Liver (tissue), 9 donors: ENCODE results near the gene CASQ2. TPM values are rescaled to one million over a fixed set of nuclear protein-coding genes. Genes with fewer than 3 reads are reported as not detected.

Experiments used
- DNase-seq: peaks from one replicate; pipeline ENCODE4 v3.0.0-alpha.2; 2017; ENCODE audit warnings: low spot score
- H3K27ac ChIP-seq, 2 donors: one replicate each; pipeline ENCODE4 v1.7.0; 2013; ENCODE audit warnings: inconsistent platforms in 2 of 2, low read length in 2 of 2, control low read depth in 1 of 2, low read depth in 1 of 2, mild to moderate bottlenecking in 1 of 2
- H3K27me3 ChIP-seq, 4 donors: one replicate each; pipeline versions ENCODE4 v1.6.1 to v1.7.0; 2013; ENCODE audit warnings: low read length in 3 of 4, inconsistent platforms in 1 of 4, mild to moderate bottlenecking in 1 of 4, moderate library complexity in 1 of 4; ENCODE audit not compliant: control insufficient read depth in 4 of 4, insufficient read depth in 4 of 4
- H3K36me3 ChIP-seq, 4 donors: one replicate each; pipeline versions ENCODE4 v1.6.1 to v1.7.0; 2013; ENCODE audit warnings: low read length in 3 of 4, mild to moderate bottlenecking in 3 of 4, low read depth in 1 of 4, moderate library complexity in 1 of 4; ENCODE audit not compliant: control insufficient read depth in 4 of 4, insufficient read depth in 3 of 4
- H3K4me1 ChIP-seq, 4 donors: one replicate each; pipeline versions ENCODE4 v1.6.1 to v1.7.0; 2013; ENCODE audit warnings: low read length in 3 of 4, mild to moderate bottlenecking in 3 of 4, moderate library complexity in 1 of 4; ENCODE audit not compliant: control insufficient read depth in 4 of 4, insufficient read depth in 4 of 4
- H3K4me3 ChIP-seq, 3 donors: one replicate each; pipeline versions ENCODE4 v1.6.1 to v1.7.0; 2013; ENCODE audit warnings: low read length in 3 of 3, control low read depth in 1 of 3, low read depth in 1 of 3, mild to moderate bottlenecking in 1 of 3
- H3K9ac ChIP-seq, 2 donors: one replicate each; pipeline ENCODE4 v1.7.0; 2013; ENCODE audit warnings: low read length in 2 of 2, mild to moderate bottlenecking in 2 of 2, moderate library complexity in 2 of 2, control low read depth in 1 of 2, low read depth in 1 of 2
- H3K9me3 ChIP-seq, 4 donors: one replicate each; pipeline versions ENCODE4 v1.6.1 to v1.7.0; 2013; ENCODE audit warnings: low read length in 3 of 4; ENCODE audit not compliant: control insufficient read depth in 4 of 4
- ATF3 ChIP-seq: IDR thresholded peaks from 2 replicates; pipeline ENCODE4 v1.6.1; 2016; ENCODE audit warnings: antibody characterized with exemption
- HNF4G ChIP-seq: IDR thresholded peaks from 2 replicates; pipeline ENCODE4 v1.6.1; 2016; ENCODE audit warnings: antibody characterized with exemption
- JUND ChIP-seq, 2 donors: IDR thresholded peaks; 2 replicates each; pipeline ENCODE4 v1.6.1; 2016; ENCODE audit warnings: antibody characterized with exemption in 2 of 2
- MAX ChIP-seq: IDR thresholded peaks from 2 replicates; pipeline ENCODE4 v1.6.1; 2016; ENCODE audit warnings: antibody characterized with exemption
- NR2F2 ChIP-seq: IDR thresholded peaks from 2 replicates; pipeline ENCODE4 v1.6.1; 2016; ENCODE audit warnings: antibody characterized with exemption
- RAD21 ChIP-seq, 2 donors: IDR thresholded peaks; 2 replicates each; pipeline ENCODE4 v1.6.1; 2016; ENCODE audit warnings: antibody characterized with exemption in 2 of 2, mild to moderate bottlenecking in 2 of 2
- REST ChIP-seq: IDR thresholded peaks from 2 replicates; pipeline ENCODE4 v1.6.1; 2016; ENCODE audit warnings: antibody characterized with exemption, mild to moderate bottlenecking
- YY1 ChIP-seq: IDR thresholded peaks from 2 replicates; pipeline ENCODE4 v1.6.1; 2016; ENCODE audit warnings: antibody characterized with exemption, mild to moderate bottlenecking
- ZBTB33 ChIP-seq: IDR thresholded peaks from 2 replicates; pipeline ENCODE4 v1.6.1; 2016; ENCODE audit warnings: antibody characterized with exemption
- WGBS: extraction: QIAGEN DNeasy Blood & Tissue Kit; methylation state at CpG from one replicate; pipeline ENCODE4 v1.1.7; 2013; 5-methylcytosine and 5-hydroxymethylcytosine counted together
- polyA plus RNA-seq, 2 donors: library from polyadenylated mRNA; stranded (reverse) in 1 of 2; unstranded in 1 of 2; fragments of 200-250 nt in 1 of 2; fragments of >200 nt in 1 of 2; fragmentation: Nextera tagmentation in 1 of 2; extraction: Ambion mirVana in 1 of 2; gene quantifications; one replicate each; pipeline versions ENCODE4 v1.2.1 to v1.2.3, GENCODE V29; 2013 to 2015
- total RNA-seq, 2 donors: library from RNA; depleted of rRNA; stranded (reverse); fragments of >200 nt; gene quantifications; one replicate each; pipeline ENCODE4 v1.2.3, GENCODE V29; 2014
- donor health status: healthy.
- donor health status: healthy.
- donor health status: healthy.
- donor health status: healthy.
- donor health status: healthy.

The CASQ2 gene
- total and polyA plus RNA-seq, 4 donors: 0.33 to 1.1 TPM; not detected in 2

GRCh38 chr1:115744646-115745275, 23.8 kb downstream of the CASQ2 start:
- Histone ChIP-seq H3K36me3 (no peaks in the 10 kb centered on the region), H3K9me3 (no peaks in the 10 kb centered on the region), H3K27me3 (peaks cover 0 to 4% (median 0%) of the 10 kb centered on the region in 4 donors), H3K4me3 (no peak overlapping the region), H3K27ac (no peak overlapping the region), H3K9ac (no peak overlapping the region), H3K4me1 (no peaks in the 10 kb centered on the region)
- no peak for DNase-seq
- TF ChIP-seq NR2F2 (no peak), ZBTB33 (no peak), HNF4G (no peak), ATF3 (no peak), YY1 (no peak), JUND (IDR thresholded peaks at IDR 0.05) (no peak), REST (no peak), RAD21 (IDR thresholded peaks at IDR 0.05) (no peak)
- WGBS: 88% methylated on average over 3 of the region's 3 CpGs

- WGBS: 66% methylated on average over 1 of the region's 1 CpG
- no peaks in the 10 kb centered on the region for H3K9me3 ChIP-seq
- no peak overlapping the region for H3K9ac ChIP-seq
- no peaks in the 10 kb centered on the region for H3K4me1 ChIP-seq
- no peak for TF ChIP-seq MAX
- no peak overlapping the region for H3K27ac ChIP-seq
- H3K4me3 ChIP-seq: no peak overlapping the region
- H3K27me3 ChIP-seq: peaks cover 0 to 4% (median 0%) of the 10 kb centered on the region in 4 donors
- H3K36me3 ChIP-seq: no peaks in the 10 kb centered on the region
- DNase-seq: no peak
These were observed 27.7 kb downstream of the CASQ2 start for GRCh38 chr1:115740811-115741210.

GRCh38 chr1:115732316-115732715, 36.2 kb downstream of the CASQ2 start:
- H3K4me1 ChIP-seq: peaks cover 0 to 5% (median under 1%) of the 10 kb centered on the region in 4 donors
- no peak for DNase-seq
- H3K4me3 ChIP-seq: no peak overlapping the region
- H3K27ac ChIP-seq: no peak overlapping the region
- WGBS: 73% methylated on average over 4 of the region's 4 CpGs
- H3K27me3 ChIP-seq: no peaks in the 10 kb centered on the region
- no peaks in the 10 kb centered on the region for H3K36me3 ChIP-seq
- H3K9ac ChIP-seq: no peak overlapping the region
- TF ChIP-seq JUND (IDR thresholded peaks at IDR 0.05) (no peak), ATF3 (no peak), REST (no peak), MAX (peak; percentile 39)
- H3K9me3 ChIP-seq: no peaks in the 10 kb centered on the region
